AG09319 (cell line): ENCODE data around the gene IGF2BP1.
"Not testable (repeated sequence)": the region's sequence is repeated elsewhere in the genome, so short reads cannot be mapped to it uniquely, and the experiment has no call there.

ENCODE experiments used
- DNase-seq: peaks from one replicate; pipeline ENCODE4 v3.0.0-alpha.2; 2010; ENCODE audit warnings: low read depth; ENCODE audit errors: extremely low read depth
- TF ChIP-seq, protein P1 (sequence below): IDR thresholded peaks from 2 replicates; pipeline ENCODE4 v1.5.1; 2011; ENCODE audit warnings: low read depth, mild to moderate bottlenecking, inconsistent platforms, low read length, moderate library complexity

IGF2BP1 gene

DNA sequence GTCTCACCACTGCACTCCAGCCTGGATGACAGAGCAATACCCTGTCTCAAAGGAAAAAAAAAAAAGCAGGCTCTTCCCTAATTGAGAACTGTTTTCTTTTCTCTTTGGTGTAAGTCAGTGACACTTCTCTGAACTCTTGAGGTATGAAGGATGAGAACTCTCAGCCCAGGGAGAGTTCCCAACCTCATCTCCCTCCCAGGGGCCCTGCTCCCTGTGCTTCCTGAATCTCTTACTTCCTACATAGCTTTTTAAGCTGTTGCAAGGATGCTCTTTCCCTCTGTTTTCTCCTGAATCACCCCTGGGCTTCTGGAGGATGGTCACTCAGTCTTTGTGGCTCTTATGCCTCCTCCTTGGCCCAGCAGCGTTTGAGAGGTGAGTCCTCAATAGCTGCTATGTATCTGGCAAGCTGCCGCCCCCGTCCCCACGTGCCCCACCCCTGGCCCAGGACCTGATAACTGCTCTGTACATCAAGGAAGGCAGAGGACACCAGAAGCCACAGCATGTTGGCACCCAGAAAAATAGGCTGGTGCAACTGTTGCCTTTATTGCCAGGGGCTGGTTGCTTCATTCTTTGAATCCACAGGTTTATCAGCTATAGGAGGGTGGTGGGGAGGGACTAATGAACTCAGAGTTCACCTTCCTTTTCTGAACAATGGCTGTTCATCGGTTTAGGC, 24.0 kb downstream of the IGF2BP1 start:
- no peak for DNase-seq
- TF ChIP-seq, protein P1, sequence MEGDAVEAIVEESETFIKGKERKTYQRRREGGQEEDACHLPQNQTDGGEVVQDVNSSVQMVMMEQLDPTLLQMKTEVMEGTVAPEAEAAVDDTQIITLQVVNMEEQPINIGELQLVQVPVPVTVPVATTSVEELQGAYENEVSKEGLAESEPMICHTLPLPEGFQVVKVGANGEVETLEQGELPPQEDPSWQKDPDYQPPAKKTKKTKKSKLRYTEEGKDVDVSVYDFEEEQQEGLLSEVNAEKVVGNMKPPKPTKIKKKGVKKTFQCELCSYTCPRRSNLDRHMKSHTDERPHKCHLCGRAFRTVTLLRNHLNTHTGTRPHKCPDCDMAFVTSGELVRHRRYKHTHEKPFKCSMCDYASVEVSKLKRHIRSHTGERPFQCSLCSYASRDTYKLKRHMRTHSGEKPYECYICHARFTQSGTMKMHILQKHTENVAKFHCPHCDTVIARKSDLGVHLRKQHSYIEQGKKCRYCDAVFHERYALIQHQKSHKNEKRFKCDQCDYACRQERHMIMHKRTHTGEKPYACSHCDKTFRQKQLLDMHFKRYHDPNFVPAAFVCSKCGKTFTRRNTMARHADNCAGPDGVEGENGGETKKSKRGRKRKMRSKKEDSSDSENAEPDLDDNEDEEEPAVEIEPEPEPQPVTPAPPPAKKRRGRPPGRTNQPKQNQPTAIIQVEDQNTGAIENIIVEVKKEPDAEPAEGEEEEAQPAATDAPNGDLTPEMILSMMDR: no peak

DNA sequence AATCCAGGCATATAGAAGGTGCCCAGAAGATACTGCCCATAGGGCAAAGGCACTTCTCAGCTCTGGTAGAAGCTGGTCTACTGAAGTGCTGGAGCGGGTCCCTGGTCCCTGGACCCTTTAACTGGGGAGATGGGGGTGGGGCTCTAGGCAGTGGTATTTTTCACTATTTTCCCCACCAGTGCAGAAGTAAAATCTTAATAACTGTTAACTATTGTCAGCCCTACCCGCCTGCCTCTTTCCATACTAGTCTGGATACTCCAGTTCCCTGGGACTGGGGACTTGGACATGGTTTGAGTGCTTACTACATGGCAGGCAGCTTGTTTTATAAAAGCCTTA, 24.6 kb downstream of the IGF2BP1 start:
- TF ChIP-seq, protein P1: no peak
- no peak for DNase-seq

DNA sequence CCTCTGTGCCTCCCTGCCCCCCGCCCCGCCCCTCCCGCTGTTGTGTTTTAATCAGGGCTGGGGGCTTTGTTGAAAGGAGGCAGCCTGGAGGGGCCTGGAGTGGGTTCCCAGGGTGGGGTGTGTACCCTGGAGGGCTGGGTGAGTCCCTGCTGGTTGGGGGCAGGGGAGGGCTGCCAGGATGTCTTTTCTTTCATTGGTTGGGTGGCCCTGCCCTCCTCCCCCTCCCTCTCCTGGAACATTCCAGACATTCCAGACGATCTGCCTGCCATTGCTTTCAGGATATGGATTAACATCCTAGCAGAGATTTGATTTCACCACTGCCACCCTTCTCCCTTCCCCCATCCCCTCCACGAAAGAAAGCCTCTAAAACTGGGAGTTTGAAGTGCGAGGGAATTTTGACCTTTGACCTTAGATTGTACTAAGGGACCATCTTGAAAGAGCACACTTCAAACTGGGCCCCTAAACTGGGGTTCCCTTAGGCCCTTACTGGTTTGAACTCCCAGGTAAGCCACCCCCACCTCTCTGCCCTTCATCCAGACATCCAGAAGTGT, 25.3 kb downstream of the IGF2BP1 start:
- TF ChIP-seq, protein P1: no peak
- DNase-seq: no peak

DNA sequence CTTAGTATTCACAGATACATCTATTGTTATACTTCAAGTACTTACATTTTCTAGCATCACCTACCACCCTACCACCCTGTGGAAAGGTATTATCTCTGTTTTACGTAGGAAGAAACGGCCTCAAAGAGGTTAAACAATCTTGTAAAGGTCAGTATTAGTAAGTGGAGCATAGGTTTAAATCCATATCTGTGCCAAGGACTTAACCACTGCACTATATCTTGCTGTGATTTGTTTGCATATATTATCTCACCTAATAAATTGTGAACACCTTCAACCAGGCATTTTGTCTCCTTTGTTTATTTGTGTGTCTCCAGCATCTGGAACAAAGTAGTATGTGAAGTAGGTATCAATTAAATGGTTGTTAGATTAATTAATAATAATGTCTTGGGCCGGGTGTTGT, 27.3 kb downstream of the IGF2BP1 start:
- no peak for DNase-seq
- TF ChIP-seq, protein P1: no peak

DNA sequence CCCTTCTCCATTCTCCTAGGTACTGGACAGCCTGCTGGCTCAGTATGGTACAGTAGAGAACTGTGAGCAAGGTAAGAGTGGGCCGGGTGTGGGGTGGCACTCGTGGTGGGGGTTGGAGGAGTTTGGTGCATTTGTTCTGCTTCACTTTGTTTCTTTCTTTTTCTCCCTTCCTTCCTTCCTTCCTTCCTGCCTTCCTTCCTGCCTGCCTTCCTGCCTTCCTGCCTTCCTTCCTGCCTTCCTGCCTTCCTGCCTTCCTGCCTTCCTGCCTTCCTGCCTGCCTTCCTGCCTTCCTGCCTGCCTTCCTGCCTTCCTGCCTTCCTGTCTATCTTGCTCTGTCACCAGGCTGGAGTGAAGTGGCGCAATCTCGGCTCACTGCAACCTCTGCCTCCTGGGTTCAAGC, 29.3 kb downstream of the IGF2BP1 start:
- not testable (repeated sequence) for DNase-seq

DNA sequence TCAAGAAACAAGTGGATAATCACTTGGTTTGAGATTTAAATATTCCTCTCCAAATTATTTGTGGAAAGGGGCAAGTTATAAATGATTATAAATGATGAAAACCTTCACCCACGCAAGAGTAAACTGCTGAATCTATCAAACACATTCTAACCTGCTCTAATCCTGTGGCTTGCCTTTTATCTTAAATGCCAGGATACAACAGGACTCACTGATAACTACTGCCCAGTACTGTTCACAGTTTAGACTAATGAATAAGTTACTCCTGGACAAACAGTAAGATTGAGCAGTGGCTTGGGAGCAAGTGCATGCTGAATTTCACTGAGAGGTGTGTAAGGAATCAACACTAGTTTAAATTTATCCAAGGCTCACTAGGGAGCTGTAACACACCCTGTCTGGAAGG, 31.1 kb downstream of the IGF2BP1 start:
- DNase-seq: no peak
- TF ChIP-seq, protein P1: no peak

DNA sequence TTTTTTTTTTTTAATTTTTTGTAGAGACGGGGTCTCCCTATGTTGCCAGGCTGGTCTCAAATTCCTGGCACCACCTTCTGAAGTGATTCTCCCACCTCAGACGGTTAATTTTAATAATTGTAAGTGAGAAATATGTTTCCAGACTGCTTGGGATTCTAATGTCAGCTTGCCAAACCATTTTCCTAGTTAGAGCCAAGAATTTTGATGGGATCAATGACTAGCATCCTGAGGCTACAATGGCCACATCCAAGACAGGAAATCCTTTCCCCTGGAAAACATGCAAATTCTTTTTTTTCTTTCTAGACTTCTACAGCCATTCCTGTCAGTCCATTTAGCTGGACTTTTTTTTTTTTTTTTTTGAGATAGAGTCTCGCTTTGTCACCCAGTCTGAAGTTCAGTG, 32.6 kb downstream of the IGF2BP1 start:
- no peak for DNase-seq
- TF ChIP-seq, protein P1: no peak
